Measurements from ENCODE around the gene C10orf90.
A peak's percentile ranks its signal among the peaks of the same experiment; 100 is the strongest.

C10orf90 gene

GRCh38 chr10:126663328-126663727 lies 7.2 kb downstream of the C10orf90 start:
- H3K4me1 ChIP-seq = peaks cover 22% of the 10 kb centered on the region
- no peak overlapping the region for H3K4me3 ChIP-seq
- peak overlapping the region; percentile 17; the same call in 1 of the 2 replicates for H3K9ac ChIP-seq
- H3K27ac ChIP-seq = peak overlapping the region; percentile 62
- no peaks in the 10 kb centered on the region for H4K20me1 ChIP-seq
- TF ChIP-seq Cebpa-rat (IDR thresholded peaks at IDR 0.05) = no peak
- H3K36me3 ChIP-seq = no peaks in the 10 kb centered on the region
- H3K4me2 ChIP-seq = peak overlapping the region; percentile 65
- no peaks in the 10 kb centered on the region for H3K9me3 ChIP-seq
- H3K27me3 ChIP-seq = no peaks in the 10 kb centered on the region

GRCh38 chr10:126661841-126662515 lies 8.5 kb downstream of the C10orf90 start:
- Histone ChIP-seq H3K4me3 (no peak overlapping the region), H3K4me2 (peak overlapping the region; percentile 31), H3K27ac (peak overlapping the region; percentile 12; the same call in 1 of the 2 replicates), H3K9ac (no peak overlapping the region), H3K4me1 (peaks cover 22% of the 10 kb centered on the region), H3K36me3 (no peaks in the 10 kb centered on the region), H3K9me3 (no peaks in the 10 kb centered on the region), H4K20me1 (no peaks in the 10 kb centered on the region), H3K27me3 (no peaks in the 10 kb centered on the region)
- no peak for TF ChIP-seq Cebpa-rat (IDR thresholded peaks at IDR 0.05)

GRCh38 chr10:126661356-126661755 lies 9.1 kb downstream of the C10orf90 start:
- no peak for TF ChIP-seq Cebpa-rat (IDR thresholded peaks at IDR 0.05)
- Histone ChIP-seq H3K27me3 (no peaks in the 10 kb centered on the region), H3K4me2 (no peak overlapping the region), H3K9me3 (no peaks in the 10 kb centered on the region), H3K27ac (no peak overlapping the region), H3K9ac (no peak overlapping the region), H3K36me3 (no peaks in the 10 kb centered on the region), H4K20me1 (no peaks in the 10 kb centered on the region), H3K4me3 (no peak overlapping the region), H3K4me1 (peaks cover 22% of the 10 kb centered on the region)

GRCh38 chr10:126659750-126660149 lies 10.7 kb downstream of the C10orf90 start:
- Histone ChIP-seq H3K4me1 (peaks cover 22% of the 10 kb centered on the region), H3K27ac (no peak overlapping the region), H3K36me3 (no peaks in the 10 kb centered on the region), H3K27me3 (no peaks in the 10 kb centered on the region), H3K4me3 (no peak overlapping the region), H3K9me3 (no peaks in the 10 kb centered on the region), H3K9ac (no peak overlapping the region), H4K20me1 (no peaks in the 10 kb centered on the region), H3K4me2 (no peak overlapping the region)
- TF ChIP-seq Cebpa-rat (IDR thresholded peaks at IDR 0.05) = no peak

GRCh38 chr10:126658928-126659327 lies 11.6 kb downstream of the C10orf90 start:
- no peaks in the 10 kb centered on the region for H3K27me3 ChIP-seq
- H3K36me3 ChIP-seq = no peaks in the 10 kb centered on the region
- H3K4me2 ChIP-seq = no peak overlapping the region
- TF ChIP-seq Cebpa-rat (IDR thresholded peaks at IDR 0.05) = no peak
- H4K20me1 ChIP-seq = no peaks in the 10 kb centered on the region
- H3K9me3 ChIP-seq = no peaks in the 10 kb centered on the region
- H3K27ac ChIP-seq = no peak overlapping the region
- peaks cover 19% of the 10 kb centered on the region for H3K4me1 ChIP-seq
- no peak overlapping the region for H3K4me3 ChIP-seq
- H3K9ac ChIP-seq = no peak overlapping the region

GRCh38 chr10:126654579-126654978 lies 15.9 kb downstream of the C10orf90 start:
- no peak overlapping the region for H3K4me3 ChIP-seq
- no peaks in the 10 kb centered on the region for H3K36me3 ChIP-seq
- H3K9ac ChIP-seq = no peak overlapping the region
- H3K4me2 ChIP-seq = no peak overlapping the region
- H3K27me3 ChIP-seq = no peaks in the 10 kb centered on the region
- no peak overlapping the region for H3K27ac ChIP-seq
- no peaks in the 10 kb centered on the region for H3K9me3 ChIP-seq
- TF ChIP-seq Cebpa-rat (IDR thresholded peaks at IDR 0.05) = no peak
- no peaks in the 10 kb centered on the region for H3K4me1 ChIP-seq
- no peaks in the 10 kb centered on the region for H4K20me1 ChIP-seq

GRCh38 chr10:126651467-126651866 lies 19.0 kb downstream of the C10orf90 start:
- no peak overlapping the region for H3K27ac ChIP-seq
- no peaks in the 10 kb centered on the region for H4K20me1 ChIP-seq
- no peak overlapping the region for H3K4me2 ChIP-seq
- H3K4me1 ChIP-seq = no peaks in the 10 kb centered on the region
- H3K27me3 ChIP-seq = no peaks in the 10 kb centered on the region
- no peak overlapping the region for H3K9ac ChIP-seq
- no peaks in the 10 kb centered on the region for H3K36me3 ChIP-seq
- H3K9me3 ChIP-seq = no peaks in the 10 kb centered on the region
- H3K4me3 ChIP-seq = no peak overlapping the region
- no peak; the same call in 1 of the 2 replicates for TF ChIP-seq Cebpa-rat (IDR thresholded peaks at IDR 0.05)

GRCh38 chr10:126650161-126650560 lies 20.3 kb downstream of the C10orf90 start:
- Histone ChIP-seq H3K9ac (no peak overlapping the region), H3K4me2 (no peak overlapping the region), H3K4me1 (no peaks in the 10 kb centered on the region), H4K20me1 (no peaks in the 10 kb centered on the region), H3K27me3 (no peaks in the 10 kb centered on the region), H3K9me3 (no peaks in the 10 kb centered on the region), H3K4me3 (no peak overlapping the region), H3K36me3 (no peaks in the 10 kb centered on the region), H3K27ac (no peak overlapping the region)
- no peak for TF ChIP-seq Cebpa-rat (IDR thresholded peaks at IDR 0.05)

- Histone ChIP-seq H3K4me1 (no peaks in the 10 kb centered on the region), H3K9ac (no peak overlapping the region)
Observed at GRCh38 chr10:126647116-126647515, 23.4 kb downstream of the C10orf90 start.

GRCh38 chr10:126646110-126646509 lies 24.4 kb downstream of the C10orf90 start:
- no peak for TF ChIP-seq Cebpa-rat (IDR thresholded peaks at IDR 0.05)
- no peaks in the 10 kb centered on the region for H3K9me3 ChIP-seq
- no peak overlapping the region for H3K9ac ChIP-seq
- no peaks in the 10 kb centered on the region for H4K20me1 ChIP-seq
- H3K4me1 ChIP-seq = no peaks in the 10 kb centered on the region
- no peak overlapping the region for H3K4me2 ChIP-seq
- no peaks in the 10 kb centered on the region for H3K27me3 ChIP-seq
- H3K4me3 ChIP-seq = no peak overlapping the region
- H3K27ac ChIP-seq = no peak overlapping the region
- H3K36me3 ChIP-seq = no peaks in the 10 kb centered on the region

More at GRCh38 chr10:126647116-126647515, 23.4 kb downstream of the C10orf90 start:
- Histone ChIP-seq H3K4me3 (no peak overlapping the region), H3K4me2 (no peak overlapping the region), H4K20me1 (no peaks in the 10 kb centered on the region), H3K27ac (no peak overlapping the region), H3K27me3 (no peaks in the 10 kb centered on the region), H3K9me3 (no peaks in the 10 kb centered on the region), H3K36me3 (no peaks in the 10 kb centered on the region)
- no peak for TF ChIP-seq Cebpa-rat (IDR thresholded peaks at IDR 0.05)

Data from BLaER1 (cell line).